ENCODE results near the gene CDKAL1. TPM values are rescaled to one million over a fixed set of nuclear protein-coding genes. Genes with fewer than 3 reads are reported as not detected.

The CDKAL1 gene
- total and polyA plus RNA-seq, 10 of the 15 experiments (the other 5 are each of a cell fraction or from before 2014, with no cell fraction given): 10.7 to 26.9 (median 17.3) TPM

DNA sequence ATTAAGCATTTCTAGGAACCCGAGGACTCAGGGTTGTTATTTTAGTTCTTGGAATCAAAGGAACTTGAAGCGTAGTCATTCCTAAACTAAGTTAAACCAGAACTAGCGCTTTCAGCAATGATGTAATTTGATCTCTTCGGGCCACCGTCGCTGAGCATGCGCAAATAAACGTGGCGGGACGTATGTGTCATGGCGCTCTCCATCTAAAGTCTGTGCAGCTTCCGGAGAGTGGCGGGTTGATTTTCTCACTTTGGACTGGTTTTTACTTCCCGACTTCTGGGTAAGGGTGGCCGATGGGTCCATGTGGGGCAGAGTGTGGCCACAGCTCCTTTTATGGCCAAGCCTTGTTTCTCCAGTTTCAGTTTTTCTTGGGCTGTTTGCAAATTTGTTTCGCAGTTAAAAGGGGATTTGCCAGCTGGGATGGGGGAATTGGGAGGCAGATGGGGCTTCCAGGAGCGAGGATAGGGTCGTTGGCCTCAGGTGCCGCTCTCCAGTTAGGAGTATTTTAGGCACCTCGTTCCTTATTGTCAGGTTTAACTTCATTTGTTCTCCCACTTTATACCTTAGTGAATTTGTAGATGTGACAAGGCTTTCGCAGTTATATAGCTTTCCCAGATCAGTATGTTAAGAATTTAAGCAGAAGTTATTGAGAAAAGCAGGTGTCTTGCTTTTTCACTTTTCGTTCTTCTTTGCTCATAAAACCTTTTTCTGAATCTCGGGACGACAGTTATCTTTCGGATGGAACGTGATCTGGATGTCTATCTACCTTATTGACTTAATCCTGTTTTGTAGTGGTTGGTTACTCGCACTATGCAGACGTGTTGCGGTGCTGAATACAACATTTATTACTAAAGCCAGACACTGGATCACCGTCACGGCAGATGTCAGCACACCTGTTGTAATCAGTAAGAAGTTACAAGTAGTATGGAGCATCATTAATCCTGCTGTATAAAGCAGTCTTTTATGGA lies at the start of gene CDKAL1 (continued):
- TF ChIP-seq, protein P1, sequence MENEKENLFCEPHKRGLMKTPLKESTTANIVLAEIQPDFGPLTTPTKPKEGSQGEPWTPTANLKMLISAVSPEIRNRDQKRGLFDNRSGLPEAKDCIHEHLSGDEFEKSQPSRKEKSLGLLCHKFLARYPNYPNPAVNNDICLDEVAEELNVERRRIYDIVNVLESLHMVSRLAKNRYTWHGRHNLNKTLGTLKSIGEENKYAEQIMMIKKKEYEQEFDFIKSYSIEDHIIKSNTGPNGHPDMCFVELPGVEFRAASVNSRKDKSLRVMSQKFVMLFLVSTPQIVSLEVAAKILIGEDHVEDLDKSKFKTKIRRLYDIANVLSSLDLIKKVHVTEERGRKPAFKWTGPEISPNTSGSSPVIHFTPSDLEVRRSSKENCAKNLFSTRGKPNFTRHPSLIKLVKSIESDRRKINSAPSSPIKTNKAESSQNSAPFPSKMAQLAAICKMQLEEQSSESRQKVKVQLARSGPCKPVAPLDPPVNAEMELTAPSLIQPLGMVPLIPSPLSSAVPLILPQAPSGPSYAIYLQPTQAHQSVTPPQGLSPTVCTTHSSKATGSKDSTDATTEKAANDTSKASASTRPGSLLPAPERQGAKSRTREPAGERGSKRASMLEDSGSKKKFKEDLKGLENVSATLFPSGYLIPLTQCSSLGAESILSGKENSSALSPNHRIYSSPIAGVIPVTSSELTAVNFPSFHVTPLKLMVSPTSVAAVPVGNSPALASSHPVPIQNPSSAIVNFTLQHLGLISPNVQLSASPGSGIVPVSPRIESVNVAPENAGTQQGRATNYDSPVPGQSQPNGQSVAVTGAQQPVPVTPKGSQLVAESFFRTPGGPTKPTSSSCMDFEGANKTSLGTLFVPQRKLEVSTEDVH (IDR thresholded peaks at IDR 0.05; ENCODE audit: low read depth, partially characterized antibody): no peak
- TF ChIP-seq FOXM1 (IDR thresholded peaks at IDR 0.05; ENCODE audit: low read depth, low read length) (no peak), PAX8 (IDR thresholded peaks at IDR 0.05) (no peak), BRCA1 (IDR thresholded peaks at IDR 0.05; ENCODE audit: low read depth, low read length) (no peak)
- TF ChIP-seq, protein P2, sequence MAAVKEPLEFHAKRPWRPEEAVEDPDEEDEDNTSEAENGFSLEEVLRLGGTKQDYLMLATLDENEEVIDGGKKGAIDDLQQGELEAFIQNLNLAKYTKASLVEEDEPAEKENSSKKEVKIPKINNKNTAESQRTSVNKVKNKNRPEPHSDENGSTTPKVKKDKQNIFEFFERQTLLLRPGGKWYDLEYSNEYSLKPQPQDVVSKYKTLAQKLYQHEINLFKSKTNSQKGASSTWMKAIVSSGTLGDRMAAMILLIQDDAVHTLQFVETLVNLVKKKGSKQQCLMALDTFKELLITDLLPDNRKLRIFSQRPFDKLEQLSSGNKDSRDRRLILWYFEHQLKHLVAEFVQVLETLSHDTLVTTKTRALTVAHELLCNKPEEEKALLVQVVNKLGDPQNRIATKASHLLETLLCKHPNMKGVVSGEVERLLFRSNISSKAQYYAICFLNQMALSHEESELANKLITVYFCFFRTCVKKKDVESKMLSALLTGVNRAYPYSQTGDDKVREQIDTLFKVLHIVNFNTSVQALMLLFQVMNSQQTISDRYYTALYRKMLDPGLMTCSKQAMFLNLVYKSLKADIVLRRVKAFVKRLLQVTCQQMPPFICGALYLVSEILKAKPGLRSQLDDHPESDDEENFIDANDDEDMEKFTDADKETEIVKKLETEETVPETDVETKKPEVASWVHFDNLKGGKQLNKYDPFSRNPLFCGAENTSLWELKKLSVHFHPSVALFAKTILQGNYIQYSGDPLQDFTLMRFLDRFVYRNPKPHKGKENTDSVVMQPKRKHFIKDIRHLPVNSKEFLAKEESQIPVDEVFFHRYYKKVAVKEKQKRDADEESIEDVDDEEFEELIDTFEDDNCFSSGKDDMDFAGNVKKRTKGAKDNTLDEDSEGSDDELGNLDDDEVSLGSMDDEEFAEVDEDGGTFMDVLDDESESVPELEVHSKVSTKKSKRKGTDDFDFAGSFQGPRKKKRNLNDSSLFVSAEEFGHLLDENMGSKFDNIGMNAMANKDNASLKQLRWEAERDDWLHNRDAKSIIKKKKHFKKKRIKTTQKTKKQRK (IDR thresholded peaks at IDR 0.05; ENCODE audit: low read depth, low read length): no peak
- TF ChIP-seq, protein P3, sequence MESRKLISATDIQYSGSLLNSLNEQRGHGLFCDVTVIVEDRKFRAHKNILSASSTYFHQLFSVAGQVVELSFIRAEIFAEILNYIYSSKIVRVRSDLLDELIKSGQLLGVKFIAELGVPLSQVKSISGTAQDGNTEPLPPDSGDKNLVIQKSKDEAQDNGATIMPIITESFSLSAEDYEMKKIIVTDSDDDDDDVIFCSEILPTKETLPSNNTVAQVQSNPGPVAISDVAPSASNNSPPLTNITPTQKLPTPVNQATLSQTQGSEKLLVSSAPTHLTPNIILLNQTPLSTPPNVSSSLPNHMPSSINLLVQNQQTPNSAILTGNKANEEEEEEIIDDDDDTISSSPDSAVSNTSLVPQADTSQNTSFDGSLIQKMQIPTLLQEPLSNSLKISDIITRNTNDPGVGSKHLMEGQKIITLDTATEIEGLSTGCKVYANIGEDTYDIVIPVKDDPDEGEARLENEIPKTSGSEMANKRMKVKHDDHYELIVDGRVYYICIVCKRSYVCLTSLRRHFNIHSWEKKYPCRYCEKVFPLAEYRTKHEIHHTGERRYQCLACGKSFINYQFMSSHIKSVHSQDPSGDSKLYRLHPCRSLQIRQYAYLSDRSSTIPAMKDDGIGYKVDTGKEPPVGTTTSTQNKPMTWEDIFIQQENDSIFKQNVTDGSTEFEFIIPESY (IDR thresholded peaks at IDR 0.05): no peak
- TF ChIP-seq, protein P4, sequence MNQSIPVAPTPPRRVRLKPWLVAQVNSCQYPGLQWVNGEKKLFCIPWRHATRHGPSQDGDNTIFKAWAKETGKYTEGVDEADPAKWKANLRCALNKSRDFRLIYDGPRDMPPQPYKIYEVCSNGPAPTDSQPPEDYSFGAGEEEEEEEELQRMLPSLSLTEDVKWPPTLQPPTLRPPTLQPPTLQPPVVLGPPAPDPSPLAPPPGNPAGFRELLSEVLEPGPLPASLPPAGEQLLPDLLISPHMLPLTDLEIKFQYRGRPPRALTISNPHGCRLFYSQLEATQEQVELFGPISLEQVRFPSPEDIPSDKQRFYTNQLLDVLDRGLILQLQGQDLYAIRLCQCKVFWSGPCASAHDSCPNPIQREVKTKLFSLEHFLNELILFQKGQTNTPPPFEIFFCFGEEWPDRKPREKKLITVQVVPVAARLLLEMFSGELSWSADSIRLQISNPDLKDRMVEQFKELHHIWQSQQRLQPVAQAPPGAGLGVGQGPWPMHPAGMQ (IDR thresholded peaks at IDR 0.05; ENCODE audit: borderline replicate concordance): no peak
- TF ChIP-seq, protein P5, sequence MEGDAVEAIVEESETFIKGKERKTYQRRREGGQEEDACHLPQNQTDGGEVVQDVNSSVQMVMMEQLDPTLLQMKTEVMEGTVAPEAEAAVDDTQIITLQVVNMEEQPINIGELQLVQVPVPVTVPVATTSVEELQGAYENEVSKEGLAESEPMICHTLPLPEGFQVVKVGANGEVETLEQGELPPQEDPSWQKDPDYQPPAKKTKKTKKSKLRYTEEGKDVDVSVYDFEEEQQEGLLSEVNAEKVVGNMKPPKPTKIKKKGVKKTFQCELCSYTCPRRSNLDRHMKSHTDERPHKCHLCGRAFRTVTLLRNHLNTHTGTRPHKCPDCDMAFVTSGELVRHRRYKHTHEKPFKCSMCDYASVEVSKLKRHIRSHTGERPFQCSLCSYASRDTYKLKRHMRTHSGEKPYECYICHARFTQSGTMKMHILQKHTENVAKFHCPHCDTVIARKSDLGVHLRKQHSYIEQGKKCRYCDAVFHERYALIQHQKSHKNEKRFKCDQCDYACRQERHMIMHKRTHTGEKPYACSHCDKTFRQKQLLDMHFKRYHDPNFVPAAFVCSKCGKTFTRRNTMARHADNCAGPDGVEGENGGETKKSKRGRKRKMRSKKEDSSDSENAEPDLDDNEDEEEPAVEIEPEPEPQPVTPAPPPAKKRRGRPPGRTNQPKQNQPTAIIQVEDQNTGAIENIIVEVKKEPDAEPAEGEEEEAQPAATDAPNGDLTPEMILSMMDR (IDR thresholded peaks at IDR 0.05 in 2 of 3, conservative IDR thresholded peaks at IDR 0.05 in 1 of 3; ENCODE audit: control insufficient read depth in 2 of 3, extremely low read depth in 1 of 3, insufficient read depth in 1 of 3, low read depth in 3 of 3, low read length in 3 of 3): no peak
- TF ChIP-seq, protein P6, sequence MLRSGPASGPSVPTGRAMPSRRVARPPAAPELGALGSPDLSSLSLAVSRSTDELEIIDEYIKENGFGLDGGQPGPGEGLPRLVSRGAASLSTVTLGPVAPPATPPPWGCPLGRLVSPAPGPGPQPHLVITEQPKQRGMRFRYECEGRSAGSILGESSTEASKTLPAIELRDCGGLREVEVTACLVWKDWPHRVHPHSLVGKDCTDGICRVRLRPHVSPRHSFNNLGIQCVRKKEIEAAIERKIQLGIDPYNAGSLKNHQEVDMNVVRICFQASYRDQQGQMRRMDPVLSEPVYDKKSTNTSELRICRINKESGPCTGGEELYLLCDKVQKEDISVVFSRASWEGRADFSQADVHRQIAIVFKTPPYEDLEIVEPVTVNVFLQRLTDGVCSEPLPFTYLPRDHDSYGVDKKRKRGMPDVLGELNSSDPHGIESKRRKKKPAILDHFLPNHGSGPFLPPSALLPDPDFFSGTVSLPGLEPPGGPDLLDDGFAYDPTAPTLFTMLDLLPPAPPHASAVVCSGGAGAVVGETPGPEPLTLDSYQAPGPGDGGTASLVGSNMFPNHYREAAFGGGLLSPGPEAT (IDR thresholded peaks at IDR 0.05; ENCODE audit: low read depth): peak; percentile 99
- TF ChIP-seq, protein P7, sequence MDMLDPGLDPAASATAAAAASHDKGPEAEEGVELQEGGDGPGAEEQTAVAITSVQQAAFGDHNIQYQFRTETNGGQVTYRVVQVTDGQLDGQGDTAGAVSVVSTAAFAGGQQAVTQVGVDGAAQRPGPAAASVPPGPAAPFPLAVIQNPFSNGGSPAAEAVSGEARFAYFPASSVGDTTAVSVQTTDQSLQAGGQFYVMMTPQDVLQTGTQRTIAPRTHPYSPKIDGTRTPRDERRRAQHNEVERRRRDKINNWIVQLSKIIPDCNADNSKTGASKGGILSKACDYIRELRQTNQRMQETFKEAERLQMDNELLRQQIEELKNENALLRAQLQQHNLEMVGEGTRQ (IDR thresholded peaks at IDR 0.05; ENCODE audit: borderline replicate concordance, low read depth, low read length): no peak
